Endothelial cell of hepatic sinusoid (primary cell): ENCODE measurements around the gene GHRHR.

ENCODE experiments used
- in situ Hi-C: cut with HindIII; loops from 2 replicates; pipeline ENCODE4 v1.10.0; 2017; ENCODE audit warnings: low sequenced_read_pairs

Gene GHRHR

GRCh38 chr7:31000161-31000693, 36.5 kb downstream of the GHRHR start:
- in situ Hi-C loops: no loop called here

DNA sequence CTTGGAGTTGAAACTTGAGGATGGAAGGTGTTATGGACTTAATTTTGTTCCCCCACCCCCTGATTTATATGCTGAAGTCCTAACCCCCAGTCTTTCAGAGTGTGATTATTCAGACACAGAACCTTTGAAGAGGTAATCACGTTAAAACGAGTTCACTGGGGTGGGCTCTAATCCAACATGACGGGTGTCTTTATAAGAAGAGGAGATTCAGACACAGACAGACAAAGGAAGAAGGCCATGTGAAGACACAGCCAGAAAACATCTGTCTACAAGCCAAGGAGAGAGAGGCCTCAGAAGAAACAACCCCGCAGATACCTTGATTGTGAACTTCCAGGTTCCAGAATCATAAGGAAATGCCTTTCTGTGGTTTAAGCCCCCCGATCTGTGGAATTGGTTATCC, 37.0 kb downstream of the GHRHR start:
- in situ Hi-C loops: no loop called here

GRCh38 chr7:31002256-31002655, 38.5 kb downstream of the GHRHR start:
- in situ Hi-C loops: no loop called here

- in situ Hi-C loops: no loop called here
These were observed 39.3 kb downstream of the GHRHR start for GRCh38 chr7:31003097-31003496.

- in situ Hi-C loops: no loop called here
These were observed 40.0 kb downstream of the GHRHR start for GRCh38 chr7:31003721-31004120.

DNA sequence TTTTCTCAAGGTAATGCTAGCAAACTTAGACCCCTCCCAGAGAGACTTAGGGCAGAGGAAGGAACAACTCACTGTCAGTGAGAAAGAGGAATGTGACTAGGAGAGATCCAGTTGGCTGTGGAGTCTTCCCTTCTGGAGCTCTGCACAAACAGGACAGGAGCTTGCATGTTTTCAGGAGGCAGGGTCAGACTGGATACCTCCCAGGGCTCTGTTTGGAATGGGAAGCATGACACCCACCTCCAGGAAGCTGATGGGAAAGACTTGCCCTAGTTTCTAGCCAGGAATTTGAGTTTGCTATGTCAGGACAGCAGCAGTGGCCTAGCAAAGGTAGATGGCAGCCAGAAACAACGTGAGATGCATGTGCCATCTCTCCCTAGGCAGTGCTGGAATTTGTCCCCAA, 40.6 kb downstream of the GHRHR start:
- in situ Hi-C loops: no loop called here

GRCh38 chr7:31006857-31007256, 43.1 kb downstream of the GHRHR start:
- in situ Hi-C loops: no loop called here

DNA sequence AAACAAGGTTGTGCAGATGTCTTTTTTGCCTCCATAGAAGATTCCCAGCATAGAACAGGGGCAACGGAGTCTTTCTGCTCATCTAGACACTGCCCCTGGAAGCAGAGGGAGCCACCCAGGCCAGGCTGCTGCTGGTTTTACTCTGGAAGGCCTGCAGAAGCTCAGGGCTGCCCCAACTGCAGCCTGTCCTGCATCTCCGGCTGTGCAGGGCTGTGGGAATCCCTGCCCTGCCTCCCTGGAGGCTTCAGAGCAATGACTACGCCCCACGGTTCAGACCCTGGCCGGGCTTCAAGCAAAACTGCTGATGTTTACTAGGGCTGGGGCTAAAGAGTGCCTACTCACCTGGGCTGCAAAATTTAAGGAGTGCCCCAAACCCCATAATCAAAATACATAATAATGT, 43.9 kb downstream of the GHRHR start:
- in situ Hi-C loops: no loop called here

- in situ Hi-C loops: no loop called here
These were observed 51.1 kb downstream of the GHRHR start for GRCh38 chr7:31014826-31015225.

DNA sequence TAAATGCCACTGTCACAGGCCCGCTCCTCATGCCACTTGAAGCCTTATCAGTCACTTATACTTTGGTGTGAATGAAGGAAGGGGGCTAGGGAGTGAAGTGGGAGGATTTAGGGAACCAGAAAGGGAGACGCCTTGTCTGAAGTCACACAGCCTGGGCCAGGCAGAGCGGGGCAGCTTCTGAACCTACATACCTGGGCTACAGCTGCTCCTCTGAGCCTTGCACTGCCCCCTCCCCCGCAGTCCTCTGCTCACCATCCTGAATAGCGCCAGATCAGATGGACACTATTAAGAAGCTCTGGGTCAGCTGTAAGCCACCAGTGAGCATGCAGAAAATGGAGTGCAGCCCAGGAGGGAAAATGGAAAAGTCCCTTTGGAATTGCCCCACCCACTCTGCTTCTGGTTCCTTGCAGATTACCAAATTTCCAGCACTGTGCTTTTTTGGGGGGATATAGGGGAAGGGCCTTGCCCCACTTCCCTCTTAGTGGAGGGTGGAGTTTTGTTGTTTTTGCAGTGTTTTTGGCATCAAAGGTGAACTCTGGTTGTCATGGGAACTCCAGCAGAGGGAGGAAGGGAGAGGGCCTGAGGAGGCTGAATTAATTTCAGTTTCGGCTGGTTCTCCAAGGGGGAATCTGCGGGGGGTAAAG, 53.4 kb downstream of the GHRHR start:
- in situ Hi-C loops: no loop called here

DNA sequence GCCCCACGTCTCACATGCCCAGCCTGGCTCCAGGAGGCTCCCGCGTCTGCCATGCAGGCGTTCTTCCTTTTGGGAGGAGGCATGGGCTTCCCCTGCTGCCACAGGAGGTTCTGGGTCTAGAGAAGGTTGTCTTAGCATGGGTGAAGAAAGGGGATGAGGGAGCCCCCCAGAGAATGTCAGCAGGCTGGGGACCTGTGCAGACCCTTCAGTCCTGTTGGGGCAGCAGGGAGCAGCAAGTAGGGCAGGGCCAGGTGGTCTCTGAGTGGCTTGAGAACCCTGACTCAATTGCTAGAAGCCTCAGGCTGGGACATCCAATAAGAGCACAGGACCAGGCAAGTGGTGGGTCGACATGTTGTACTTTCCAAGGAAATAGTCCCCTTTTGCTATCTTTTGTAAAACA, 54.0 kb downstream of the GHRHR start:
- in situ Hi-C loops: no loop called here

DNA sequence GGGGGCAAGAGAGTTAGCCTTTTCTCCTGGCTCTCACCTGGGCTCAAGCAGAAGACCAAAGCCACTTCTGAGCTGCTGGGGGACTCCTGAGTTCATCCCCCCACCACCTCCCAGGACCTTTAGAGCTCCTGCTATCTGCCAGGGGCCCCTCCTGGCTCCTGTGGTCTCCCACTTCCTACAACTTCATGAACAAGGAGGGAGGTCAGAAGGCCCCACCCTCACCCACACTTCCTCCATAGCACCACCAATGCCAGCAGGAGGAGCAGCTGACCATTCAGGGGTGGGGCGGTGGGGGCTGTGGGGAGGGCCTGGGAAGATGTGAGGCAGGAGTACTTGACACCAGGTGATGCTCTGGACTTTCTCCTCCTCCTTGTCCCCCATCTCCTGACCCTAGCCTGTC, 55.8 kb downstream of the GHRHR start:
- in situ Hi-C loops: no loop called here

DNA sequence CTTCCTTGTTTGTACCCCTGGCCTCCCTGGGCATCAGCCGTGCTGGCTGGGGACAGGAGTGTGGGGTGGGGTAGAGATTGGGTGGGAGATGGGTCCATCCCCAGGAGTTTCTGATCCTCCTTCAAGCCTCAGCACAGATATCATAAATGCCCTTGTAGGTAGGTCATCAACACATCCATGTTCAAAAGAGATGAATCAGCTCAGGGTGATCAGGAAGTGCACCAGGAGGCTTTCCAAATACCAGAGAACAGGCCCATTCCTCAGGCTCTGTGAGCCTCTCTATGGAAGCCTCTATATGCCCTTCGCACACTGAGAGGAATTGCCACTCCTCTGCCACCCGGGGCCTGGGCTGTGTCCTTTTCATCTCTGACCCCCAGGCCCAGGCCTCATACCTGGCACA, 56.4 kb downstream of the GHRHR start:
- in situ Hi-C loops: no loop called here

GRCh38 chr7:31020652-31021051, 56.9 kb downstream of the GHRHR start:
- in situ Hi-C loops: no loop called here

DNA sequence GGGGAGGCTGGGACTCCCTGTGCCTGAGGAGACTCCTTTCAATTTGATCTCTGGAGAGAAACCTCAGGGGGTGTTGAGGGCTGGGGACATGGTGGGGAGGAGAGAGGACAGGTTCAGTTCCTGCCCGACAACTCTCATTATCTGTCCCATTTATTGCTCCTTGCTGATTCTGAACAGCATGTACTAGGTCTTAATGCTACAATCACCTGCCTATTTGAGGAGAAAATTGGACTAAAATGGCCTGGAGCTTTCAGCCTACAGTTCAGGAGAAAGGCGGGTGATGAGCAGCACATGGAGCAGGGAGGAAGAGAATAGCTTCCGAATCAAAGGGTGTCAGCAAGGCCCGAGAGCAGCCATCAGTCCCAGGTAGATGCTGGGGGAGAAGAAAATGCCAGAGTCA, 58.4 kb downstream of the GHRHR start:
- in situ Hi-C loops: no loop called here

- in situ Hi-C loops: no loop called here
These were observed 59.0 kb downstream of the GHRHR start for GRCh38 chr7:31022726-31023125.

GRCh38 chr7:31023877-31024276, 60.1 kb downstream of the GHRHR start:
- in situ Hi-C loops: no loop called here

DNA sequence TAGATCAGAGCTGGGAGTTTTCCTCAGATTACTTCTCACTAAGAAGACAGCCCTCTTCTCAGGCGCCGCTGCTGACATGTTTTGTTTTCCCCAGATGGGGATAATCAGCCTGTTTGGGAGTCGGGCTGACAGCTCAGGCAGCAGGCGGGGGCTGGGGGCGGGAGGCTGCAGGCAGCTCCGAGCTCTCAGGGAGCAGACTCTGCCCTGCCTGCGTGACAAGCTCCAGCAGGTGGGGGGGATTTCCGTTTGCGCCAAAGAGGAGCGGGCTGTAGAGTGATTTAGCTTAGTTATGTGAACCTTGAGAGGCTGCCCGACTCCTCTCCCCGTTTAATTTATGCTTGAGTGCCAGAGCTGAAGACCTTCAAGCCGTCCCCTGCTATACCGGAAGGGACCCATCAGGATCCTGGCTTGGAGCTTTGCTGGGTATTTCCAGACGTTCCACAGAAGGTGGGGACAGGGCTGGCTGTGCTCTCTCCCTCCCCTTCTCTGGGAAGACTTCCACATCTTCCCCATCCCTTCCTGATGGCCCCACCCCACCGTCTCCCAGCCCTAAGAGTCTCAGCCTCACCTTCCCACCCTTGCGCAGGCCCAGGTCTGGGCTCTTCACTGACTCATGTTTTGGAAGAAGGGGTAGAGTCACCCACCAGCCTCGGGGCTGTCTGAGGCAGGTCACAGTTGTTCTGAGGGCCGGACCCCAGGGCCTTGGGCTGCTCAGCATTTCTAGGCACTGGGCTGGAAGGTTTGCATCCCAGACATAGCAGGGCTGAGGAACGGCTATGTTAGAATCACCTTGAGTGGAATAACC, 63.6 kb downstream of the GHRHR start:
- in situ Hi-C loops: no loop called here

DNA sequence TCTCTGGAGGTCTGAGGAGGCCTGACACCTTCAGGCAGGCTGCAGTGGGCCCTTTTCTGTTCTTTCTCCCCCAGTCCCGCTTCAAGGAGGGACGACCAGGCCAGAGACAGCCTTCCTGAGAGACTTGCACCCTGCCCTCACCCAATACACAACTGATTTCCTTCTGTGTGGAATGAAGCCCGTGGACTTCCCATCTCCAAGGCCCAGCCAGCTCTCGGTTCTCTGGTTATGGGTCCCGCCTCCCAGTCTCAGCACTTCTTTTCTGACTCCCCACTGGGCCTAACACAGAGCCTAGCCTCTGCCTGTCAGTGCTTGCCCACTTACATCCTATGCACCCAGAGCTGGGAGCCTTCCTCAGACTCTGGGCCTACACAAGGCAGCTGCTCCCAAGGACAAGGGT, 64.3 kb downstream of the GHRHR start:
- in situ Hi-C loops: no loop called here

- in situ Hi-C loops: no loop called here
These were observed 64.8 kb downstream of the GHRHR start for GRCh38 chr7:31028417-31028992.
